Measurements from ENCODE around the gene LDLR.
A peak's percentile ranks its signal among the peaks of the same experiment; 100 is the strongest.

LDLR gene

GRCh38 chr19:11171144-11171543, 81.9 kb downstream of the LDLR start:
- Mint-ChIP-seq H3K4me1 (peaks cover 5% of the 10 kb centered on the region), H3K4me3 (no peak overlapping the region), H3K27me3 (ENCODE audit: low read depth, poor library complexity) (no peaks in the 10 kb centered on the region), H3K36me3 (ENCODE audit: low read depth) (peaks cover 42% of the 10 kb centered on the region), H3K9me3 (no peaks in the 10 kb centered on the region), H3K27ac (no peak overlapping the region)
- no peak for TF ChIP-seq CTCF (IDR thresholded peaks at IDR 0.05)
- no peak for DNase-seq

- no peaks in the 10 kb centered on the region for H3K27me3 Mint-ChIP-seq (ENCODE audit: low read depth, poor library complexity)
- no peak for DNase-seq
- TF ChIP-seq CTCF (IDR thresholded peaks at IDR 0.05): no peak
- H3K9me3 Mint-ChIP-seq: no peaks in the 10 kb centered on the region
- peak overlapping the region; percentile 72 for H3K27ac Mint-ChIP-seq
- peaks cover 5% of the 10 kb centered on the region for H3K4me1 Mint-ChIP-seq
- H3K36me3 Mint-ChIP-seq (ENCODE audit: low read depth): peaks cover 42% of the 10 kb centered on the region
- H3K4me3 Mint-ChIP-seq: no peak overlapping the region
Measured at GRCh38 chr19:11172576-11172975, 83.3 kb downstream of the LDLR start.

- Mint-ChIP-seq H3K27ac (no peak overlapping the region), H3K27me3 (ENCODE audit: low read depth, poor library complexity) (no peaks in the 10 kb centered on the region), H3K4me3 (no peak overlapping the region), H3K9me3 (no peaks in the 10 kb centered on the region), H3K36me3 (ENCODE audit: low read depth) (peaks cover 36% of the 10 kb centered on the region), H3K4me1 (peaks cover 12% of the 10 kb centered on the region)
- no peak for DNase-seq
- no peak for TF ChIP-seq CTCF (IDR thresholded peaks at IDR 0.05)
Measured at GRCh38 chr19:11173516-11174155, 84.4 kb downstream of the LDLR start.

GRCh38 chr19:11174336-11174735, 85.1 kb downstream of the LDLR start:
- no peak overlapping the region for H3K4me3 Mint-ChIP-seq
- H3K36me3 Mint-ChIP-seq (ENCODE audit: low read depth): peaks cover 33% of the 10 kb centered on the region
- no peak for TF ChIP-seq CTCF (IDR thresholded peaks at IDR 0.05)
- H3K4me1 Mint-ChIP-seq: peaks cover 14% of the 10 kb centered on the region
- DNase-seq: no peak
- no peaks in the 10 kb centered on the region for H3K9me3 Mint-ChIP-seq
- no peaks in the 10 kb centered on the region for H3K27me3 Mint-ChIP-seq (ENCODE audit: low read depth, poor library complexity)
- peak overlapping the region; percentile 19 for H3K27ac Mint-ChIP-seq

GRCh38 chr19:11175920-11176319, 86.7 kb downstream of the LDLR start:
- Mint-ChIP-seq H3K4me1 (peaks cover 13% of the 10 kb centered on the region), H3K36me3 (ENCODE audit: low read depth) (peaks cover 24% of the 10 kb centered on the region), H3K4me3 (no peak overlapping the region), H3K27ac (no peak overlapping the region), H3K9me3 (no peaks in the 10 kb centered on the region), H3K27me3 (ENCODE audit: low read depth, poor library complexity) (no peaks in the 10 kb centered on the region)
- DNase-seq: no peak
- no peak for TF ChIP-seq CTCF (IDR thresholded peaks at IDR 0.05)

GRCh38 chr19:11176466-11177193, 87.4 kb downstream of the LDLR start:
- Mint-ChIP-seq H3K27ac (no peak overlapping the region), H3K9me3 (no peaks in the 10 kb centered on the region), H3K4me1 (peaks cover 13% of the 10 kb centered on the region), H3K4me3 (no peak overlapping the region), H3K27me3 (ENCODE audit: low read depth, poor library complexity) (no peaks in the 10 kb centered on the region), H3K36me3 (ENCODE audit: low read depth) (peaks cover 29% of the 10 kb centered on the region)
- no peak for TF ChIP-seq CTCF (IDR thresholded peaks at IDR 0.05)
- no peak for DNase-seq

All from nephron progenitor cell (in vitro differentiated cells).